NCI-H2081 treated with DMSO at 0.1 percent for 48 hours (cell line): ENCODE results near the gene TAS2R50.
"Not testable (repeated sequence)": the region's sequence is repeated elsewhere in the genome, so short reads cannot be mapped to it uniquely, and the experiment has no call there.

Source experiments
- DNase-seq: peaks from one replicate; lab custom pipeline; 2025; lab: John Stamatoyannopoulos, UW

TAS2R50 gene

GRCh38 chr12:10986812-10987211 is at the start of gene TAS2R50:
Gene TAS2R50 (minus strand): TSS chr12:10986912. CDS start chr12:10986860, 52 bp downstream.
- DNase-seq, result no peak

DNA sequence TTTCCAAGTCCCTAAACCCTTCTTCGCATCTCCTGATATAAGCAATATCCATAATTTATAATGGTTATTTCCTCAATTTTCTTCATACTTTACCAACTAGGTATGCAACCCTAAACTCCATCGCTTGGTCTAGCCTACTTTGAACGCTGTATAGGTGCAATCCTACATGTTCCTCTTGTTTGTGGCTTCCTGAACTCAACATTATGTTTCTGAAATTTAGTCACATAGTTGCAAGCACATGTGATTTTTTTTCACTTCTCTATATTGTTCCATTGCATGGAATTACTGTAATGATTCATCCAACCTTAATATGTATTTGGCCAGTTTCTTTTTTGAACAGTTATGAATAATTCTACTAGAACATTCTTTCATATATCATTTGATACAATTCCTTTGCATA is 47.2 kb upstream of the TAS2R50 start:
- not testable (repeated sequence) for DNase-seq

DNA sequence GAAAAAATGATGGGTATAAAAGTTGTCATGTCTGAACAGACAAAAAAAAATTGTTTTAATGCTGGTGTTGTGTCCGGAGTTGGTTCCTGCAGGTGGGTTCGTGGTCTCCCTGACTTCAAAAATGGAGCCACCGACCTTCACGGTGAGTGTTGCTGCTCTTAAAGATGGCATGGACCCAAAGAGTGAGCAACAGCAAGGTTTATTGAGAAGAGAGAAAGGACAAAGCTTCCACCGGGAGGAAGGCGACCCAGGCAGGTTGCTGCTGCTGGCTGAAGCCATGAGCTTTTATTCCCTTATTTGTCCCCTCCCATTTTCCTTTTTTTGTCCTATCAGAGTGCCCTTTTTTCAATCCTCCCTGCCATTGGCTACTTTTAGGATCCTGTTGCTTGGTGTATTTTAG is 44.6 kb upstream of the TAS2R50 start, which contains the start of gene TAS2R31:
TSS of gene TAS2R31 (minus strand) at position 101 of the 400 bp plus-strand sequence. CDS start at position 29, 72 bp downstream.
- no peak for DNase-seq

DNA sequence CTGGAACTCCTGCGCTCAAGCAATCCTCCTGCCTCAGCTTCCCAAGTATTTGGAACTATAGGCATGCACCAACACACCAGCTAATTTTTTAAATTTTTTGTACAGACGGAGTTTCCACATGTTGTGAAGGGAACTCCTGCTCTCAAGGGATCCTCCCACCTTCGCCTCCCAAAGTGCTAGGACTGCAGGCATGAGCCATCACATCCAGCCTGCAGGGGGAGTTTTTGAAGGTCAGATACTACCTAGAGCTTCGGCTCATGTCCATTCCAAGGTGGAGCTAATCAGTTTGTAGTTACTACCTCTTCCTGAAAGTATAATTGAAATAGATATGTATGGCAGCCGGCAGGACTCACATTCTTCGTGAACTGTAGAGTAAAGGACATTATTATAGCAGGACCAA is 39.4 kb upstream of the TAS2R50 start:
- DNase-seq, result no peak

GRCh38 chr12:11023387-11023786 is 36.7 kb upstream of the TAS2R50 start:
- DNase-seq, result no peak

GRCh38 chr12:11022520-11022919 is 35.8 kb upstream of the TAS2R50 start, which contains the start of gene TAS2R19:
Gene TAS2R19 (minus strand): TSS chr12:11022620. CDS start chr12:11022571, 49 bp downstream.
- no peak for DNase-seq

DNA sequence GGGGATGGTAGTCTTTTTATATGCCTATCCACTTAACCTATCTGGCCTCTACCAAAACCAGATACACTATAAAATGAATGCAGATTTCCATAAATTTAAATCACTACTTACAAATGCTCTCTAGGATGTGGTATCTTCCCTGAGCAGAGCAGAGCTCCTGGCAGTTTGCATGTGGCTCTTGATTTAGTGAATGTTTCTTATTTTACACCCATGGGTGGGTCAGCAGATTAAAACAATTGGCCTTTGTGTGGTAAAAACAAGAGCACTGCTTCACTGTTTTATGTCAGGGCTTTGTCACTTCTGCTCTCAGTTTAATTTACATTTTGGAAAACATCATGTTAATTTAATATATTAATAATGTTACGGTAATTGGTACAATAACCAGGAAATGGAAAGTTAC is 30.2 kb upstream of the TAS2R50 start:
- DNase-seq, result no peak

DNA sequence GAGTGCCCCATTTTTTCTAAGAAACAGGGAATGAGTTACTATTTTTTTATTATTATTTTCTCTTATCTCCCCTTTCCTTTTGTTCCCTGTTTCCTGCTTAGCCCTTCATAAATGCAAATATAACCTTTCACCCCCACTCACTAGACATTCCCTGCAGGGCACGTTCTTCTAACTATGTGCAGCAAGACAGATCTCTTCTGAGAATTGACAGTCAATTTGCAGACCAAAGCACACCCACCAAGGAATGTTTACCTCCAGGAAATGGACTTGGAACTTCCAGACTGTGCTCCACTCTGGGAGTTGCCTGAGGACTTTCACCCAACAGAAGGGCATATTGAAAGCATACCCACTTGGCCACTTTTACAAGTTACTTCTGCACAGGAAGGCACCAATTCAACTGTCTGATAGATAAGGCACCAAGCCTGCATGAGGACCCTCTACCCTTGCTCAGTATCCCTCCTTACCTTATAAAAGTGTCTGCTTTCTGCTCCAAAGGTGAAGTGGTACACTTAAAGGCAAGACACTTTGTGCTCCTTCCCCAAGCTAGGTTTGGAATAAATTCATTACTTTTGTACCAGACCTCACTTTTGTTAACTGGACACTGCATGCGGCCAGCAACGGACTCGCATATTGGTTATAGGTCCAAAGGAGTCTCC is 29.2 kb upstream of the TAS2R50 start:
- DNase-seq, result no peak

DNA sequence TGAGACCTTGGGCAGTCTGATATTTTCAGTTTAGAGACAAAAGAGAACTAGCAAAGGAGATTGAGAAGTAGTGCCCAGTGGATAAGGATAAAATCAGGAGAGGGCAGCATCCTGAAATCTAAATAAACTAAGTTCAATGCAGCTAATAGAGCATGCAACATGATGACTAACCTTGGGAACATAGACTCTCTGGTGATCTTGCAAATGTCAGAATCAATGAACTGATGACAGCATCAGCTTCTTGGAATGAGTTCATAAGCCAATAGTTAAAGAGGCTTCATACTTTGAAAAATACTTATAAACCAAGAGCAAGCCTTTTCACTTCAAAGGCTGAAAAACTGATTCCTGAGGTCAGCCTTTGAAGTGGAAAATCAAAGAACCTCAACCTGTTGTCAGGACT is 27.5 kb upstream of the TAS2R50 start:
- DNase-seq, result no peak

- no peak for DNase-seq
These were observed 20.9 kb upstream of the TAS2R50 start for GRCh38 chr12:11007608-11008007.

DNA sequence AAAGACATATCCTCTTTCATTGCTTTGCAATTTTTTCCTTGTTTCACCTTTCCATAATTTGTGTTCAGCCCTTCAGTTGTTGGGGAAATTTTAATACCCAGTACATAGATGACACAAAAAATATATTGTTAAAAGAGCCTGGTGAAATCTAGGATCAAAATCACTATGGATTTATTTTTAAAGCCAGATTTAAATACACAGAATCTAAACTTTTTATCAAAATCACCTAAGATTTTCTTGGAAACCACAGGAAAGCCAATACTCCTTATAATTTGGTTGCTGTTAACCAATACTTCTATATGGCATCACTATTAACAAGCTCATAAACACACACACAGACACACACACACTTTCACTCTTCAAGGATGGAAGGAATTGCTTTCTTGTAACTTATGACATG is 11.5 kb upstream of the TAS2R50 start, which contains the start of gene TAS2R20:
TSS of gene TAS2R20 (minus strand) at position 101 of the 400 bp plus-strand sequence. CDS start 429 bp downstream, outside the sequence.
- no peak for DNase-seq

GRCh38 chr12:10994307-10994706 is 7.6 kb upstream of the TAS2R50 start:
- DNase-seq, result no peak

GRCh38 chr12:10989107-10989506 is 2.4 kb upstream of the TAS2R50 start:
- no peak for DNase-seq

- no peak for DNase-seq
These were observed 4.5 kb downstream of the TAS2R50 start for GRCh38 chr12:10982244-10982643.

DNA sequence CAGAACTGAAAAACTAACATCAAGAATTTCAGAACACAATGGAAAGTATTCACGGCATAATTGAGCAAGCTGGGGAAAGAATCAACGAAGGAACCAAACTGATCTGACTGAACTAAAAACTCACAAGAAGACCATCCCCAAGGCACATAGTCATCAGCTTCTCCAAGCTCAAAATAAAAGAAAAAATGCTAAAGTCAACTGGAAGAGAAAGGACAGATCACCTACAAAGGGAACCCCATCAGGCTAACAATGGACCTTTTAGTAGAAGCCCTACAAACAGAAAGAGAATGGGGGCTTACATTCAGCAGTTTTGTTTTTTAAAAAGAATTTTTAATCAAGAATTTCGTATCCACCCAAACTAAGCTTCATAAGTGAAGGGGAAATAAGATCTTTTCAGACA is 11.7 kb downstream of the TAS2R50 start:
- no peak for DNase-seq

DNA sequence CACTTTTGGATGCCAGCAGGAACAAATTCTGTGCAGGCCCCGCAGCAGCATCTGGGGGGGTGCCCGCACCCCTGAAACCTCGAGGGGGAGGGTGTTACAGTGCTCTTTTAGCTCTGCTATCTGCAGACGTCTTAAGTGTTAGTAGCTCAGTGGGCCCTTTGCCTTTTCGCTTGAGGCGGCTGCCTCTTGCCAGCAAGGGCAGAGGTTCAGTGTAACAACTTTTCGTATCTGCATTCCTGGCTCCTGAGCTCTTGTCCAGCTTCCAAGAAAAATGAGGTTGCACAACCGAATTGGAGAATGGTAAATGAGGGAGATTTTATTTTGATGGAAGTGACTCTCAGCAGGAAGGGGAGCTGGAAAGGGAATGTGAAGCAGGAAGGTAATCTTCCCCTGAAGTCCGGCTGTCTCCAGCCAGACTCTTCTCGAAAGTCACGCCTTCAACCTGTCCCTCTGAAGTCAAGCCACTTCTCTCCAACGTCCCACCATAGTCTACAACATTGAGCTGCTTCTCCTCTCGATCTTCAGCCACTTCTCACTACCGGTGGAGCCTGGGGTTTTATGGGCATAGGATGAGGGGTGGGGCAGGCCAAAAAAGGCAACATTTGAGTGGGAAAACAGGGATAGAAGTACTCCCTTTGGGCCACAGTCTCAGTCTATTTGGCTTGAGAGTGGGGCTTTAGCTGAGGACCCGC is 17.8 kb downstream of the TAS2R50 start:
- no peak for DNase-seq

DNA sequence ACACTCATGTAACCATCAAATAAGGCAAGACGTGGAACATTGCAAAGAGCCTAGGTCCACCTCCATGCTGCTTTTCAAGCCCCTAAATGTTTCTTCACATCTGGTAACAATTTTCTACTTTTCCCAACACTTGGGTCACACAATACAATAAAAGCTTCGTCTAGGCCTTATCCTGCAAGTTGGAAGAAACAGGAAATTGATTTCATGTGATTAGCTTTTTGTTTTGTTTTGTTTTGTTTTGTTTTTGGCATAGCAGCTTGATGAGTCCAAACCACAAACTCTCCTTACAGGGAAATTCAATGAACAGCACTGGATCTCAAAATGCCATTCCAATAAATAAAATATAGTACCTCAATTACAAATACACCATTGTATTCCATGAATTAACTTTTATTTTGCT is 19.3 kb downstream of the TAS2R50 start:
- no peak for DNase-seq

GRCh38 chr12:10966314-10966713 is 20.4 kb downstream of the TAS2R50 start:
- no peak for DNase-seq

GRCh38 chr12:10965476-10965875 is 21.2 kb downstream of the TAS2R50 start:
- DNase-seq, result no peak

DNA sequence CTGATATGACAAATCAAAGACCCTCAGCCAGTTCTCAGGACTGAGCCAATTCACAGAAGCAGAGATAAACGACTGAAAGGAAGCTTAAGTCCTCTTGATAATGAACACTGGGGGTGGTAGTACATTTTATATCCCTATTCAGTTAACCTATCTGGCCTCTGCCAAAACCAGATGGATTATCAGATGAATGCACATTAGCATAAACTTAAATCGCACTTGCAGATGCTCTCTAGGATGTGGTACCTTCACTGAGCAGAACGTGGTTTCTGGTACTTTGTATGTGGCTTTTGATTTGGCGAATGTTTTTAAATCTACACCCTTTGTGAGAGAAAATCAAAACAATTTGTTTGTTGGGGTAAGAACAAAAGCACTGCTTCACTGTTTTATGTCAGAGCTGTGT is 26.5 kb downstream of the TAS2R50 start:
- DNase-seq, result no peak

- DNase-seq, result no peak
These were observed 26.9 kb downstream of the TAS2R50 start for GRCh38 chr12:10959804-10960203.

DNA sequence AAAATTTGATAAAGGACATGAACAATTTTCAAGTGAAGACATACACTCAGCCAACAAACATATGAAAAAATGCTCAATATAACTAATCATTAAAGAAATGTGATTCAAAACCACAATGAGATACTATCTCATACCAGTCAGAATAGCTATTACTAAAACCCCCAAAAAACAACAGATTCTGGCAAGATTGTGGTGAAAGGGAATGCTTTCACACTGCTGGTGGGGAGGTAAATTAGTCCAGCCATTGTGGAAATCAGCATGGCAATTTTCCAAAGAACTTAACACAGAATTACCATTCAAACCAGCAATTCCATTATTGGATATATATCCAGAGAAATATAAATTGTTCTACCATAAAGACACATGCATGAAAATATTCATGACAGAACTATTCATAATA is 29.0 kb downstream of the TAS2R50 start:
- DNase-seq, result no peak

DNA sequence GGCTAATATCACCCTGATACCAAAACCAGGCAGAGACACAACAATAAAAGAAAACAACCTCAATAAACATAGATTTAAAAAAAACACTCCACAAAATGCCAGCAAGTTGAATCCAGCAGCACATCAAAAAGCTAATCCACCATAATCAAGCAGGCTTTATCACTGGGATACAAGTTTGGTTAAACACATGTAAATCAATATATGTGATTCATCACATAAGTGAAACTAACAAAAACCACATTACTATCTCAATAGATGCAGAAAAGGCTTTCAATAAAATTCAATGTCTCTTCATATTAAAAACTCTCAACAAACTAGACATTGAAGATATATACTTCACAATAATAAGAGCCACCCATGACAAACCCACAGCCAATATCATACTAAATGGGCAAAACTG is 30.6 kb downstream of the TAS2R50 start:
- DNase-seq, result no peak
